Measurements from ENCODE around the gene KRTAP5-10.

GRCh38 chr11:71543866-71544265 is 21.5 kb upstream of the KRTAP5-10 start:
- no peak for TF ChIP-seq CTCF (IDR thresholded peaks at IDR 0.05 in 4 of 5, conservative IDR thresholded peaks at IDR 0.05 in 1 of 5)
- TF ChIP-seq POLR2A (IDR thresholded peaks at IDR 0.05) = no peak
